SK-N-MC (cell line): Measurements from ENCODE around the gene NR1H4.

Experiments
- EZH2 ChIP-seq: fragments of 200-600 bp; sonication (generic); IDR thresholded peaks from one replicate; pipeline ENCODE4 v1.6.1; 2017; ENCODE audit warnings: antibody characterized with exemption
- POLR2AphosphoS5 ChIP-seq: IDR thresholded peaks from 2 replicates; pipeline ENCODE4 v1.6.1; 2012; ENCODE audit warnings: mild to moderate bottlenecking, low read depth, low read length, borderline replicate concordance

DNA sequence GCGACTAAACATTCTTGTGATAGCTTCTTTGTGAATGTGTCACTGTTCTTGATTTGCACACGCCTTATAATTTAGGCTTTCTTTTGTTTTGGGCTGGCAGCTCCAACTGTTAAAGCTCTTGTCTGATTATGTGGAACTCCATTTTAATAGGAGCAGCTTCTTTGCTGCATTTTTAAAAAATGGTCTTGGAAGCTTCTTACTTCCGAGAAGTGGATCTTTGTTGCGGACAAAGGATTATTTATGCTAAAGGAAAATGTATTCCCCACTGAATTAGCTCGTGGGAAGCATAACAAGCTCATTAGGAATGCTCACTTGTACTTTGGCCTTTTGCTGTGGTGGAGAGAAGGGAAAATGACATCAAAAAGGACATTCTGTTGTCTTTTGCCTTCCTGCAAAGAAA lies 119.8 kb downstream of the NR1H4 start:
- no peak for TF ChIP-seq EZH2
- TF ChIP-seq POLR2AphosphoS5: no peak; the same call in 1 of the 2 replicates
